ENCODE results near the gene TIFAB. TPM values are rescaled to one million over a fixed set of nuclear protein-coding genes. Genes with fewer than 3 reads are reported as not detected.

The TIFAB gene
- total RNA-seq, 3 donors from 2014 or later, result 0.28 to 0.36 (median 0.29) TPM

- H3K4me1 ChIP-seq (ENCODE audit: low read depth), result no peaks in the 10 kb centered on the region
- H3K36me3 ChIP-seq (ENCODE audit: low read depth), result no peaks in the 10 kb centered on the region
- DNase-seq (no peak), ATAC-seq (no peak)
- no peak for TF ChIP-seq CTCF (IDR thresholded peaks at IDR 0.05)
- intact Hi-C loops (cut with DNase I, micrococcal nuclease), result no loop called here
- H3K4me3 ChIP-seq, result no peak overlapping the region
- H3K9me3 ChIP-seq, result no peaks in the 10 kb centered on the region
Measured at GRCh38 chr5:135477613-135478066, 25.5 kb upstream of the TIFAB start.

GRCh38 chr5:135476615-135477581 lies 24.7 kb upstream of the TIFAB start:
- H3K4me1 ChIP-seq (ENCODE audit: low read depth), result no peaks in the 10 kb centered on the region
- no peaks in the 10 kb centered on the region for H3K9me3 ChIP-seq
- H3K4me3 ChIP-seq, result no peak overlapping the region
- intact Hi-C loops (cut with DNase I, micrococcal nuclease), result no loop called here
- ATAC-seq (no peak), DNase-seq (no peak)
- TF ChIP-seq CTCF (IDR thresholded peaks at IDR 0.05), result no peak
- no peaks in the 10 kb centered on the region for H3K36me3 ChIP-seq (ENCODE audit: low read depth)

- no peaks in the 10 kb centered on the region for H3K36me3 ChIP-seq (ENCODE audit: low read depth)
- no peak overlapping the region for H3K4me3 ChIP-seq
- intact Hi-C loops (cut with DNase I, micrococcal nuclease), result no loop called here
- no peaks in the 10 kb centered on the region for H3K9me3 ChIP-seq
- no peak for TF ChIP-seq CTCF (IDR thresholded peaks at IDR 0.05)
- H3K4me1 ChIP-seq (ENCODE audit: low read depth), result no peaks in the 10 kb centered on the region
- ATAC-seq (no peak), DNase-seq (no peak)
Measured at GRCh38 chr5:135473956-135474670, 22.0 kb upstream of the TIFAB start.

- no peak for DNase-seq
- Histone ChIP-seq H3K4me1 (ENCODE audit: low read depth) (no peaks in the 10 kb centered on the region), H3K36me3 (ENCODE audit: low read depth) (no peaks in the 10 kb centered on the region), H3K9me3 (no peaks in the 10 kb centered on the region), H3K4me3 (no peak overlapping the region)
- intact Hi-C loops (cut with DNase I, micrococcal nuclease), result no loop called here
- no peak for TF ChIP-seq CTCF (IDR thresholded peaks at IDR 0.05)
- ATAC-seq, result no peak
Measured at GRCh38 chr5:135472141-135472540, 20.0 kb upstream of the TIFAB start.

GRCh38 chr5:135471726-135472125 lies 19.6 kb upstream of the TIFAB start:
- H3K9me3 ChIP-seq, result no peaks in the 10 kb centered on the region
- intact Hi-C loops (cut with DNase I, micrococcal nuclease), result loop anchor here in 1 of 2 donors (2.0 kb wide), 1 partner anchor 79 kb away; no protein-coding TSS in a partner anchor
- no peak for ATAC-seq
- H3K4me1 ChIP-seq (ENCODE audit: low read depth), result no peaks in the 10 kb centered on the region
- DNase-seq, result no peak
- H3K4me3 ChIP-seq, result no peak overlapping the region
- no peaks in the 10 kb centered on the region for H3K36me3 ChIP-seq (ENCODE audit: low read depth)
- TF ChIP-seq CTCF (IDR thresholded peaks at IDR 0.05), result no peak
